ENCODE measurements around the gene PPOX. TPM values are rescaled to one million over a fixed set of nuclear protein-coding genes. Genes with fewer than 3 reads are reported as not detected.
A peak's percentile ranks its signal among the peaks of the same experiment; 100 is the strongest.

Gene PPOX
- total RNA-seq, 1 experiment from 2014 or later = 15.3 TPM

GRCh38 chr1:161153176-161153575 is 13.1 kb upstream of the PPOX start:
- no peak for DNase-seq (ENCODE audit: low read depth)

- DNase-seq (ENCODE audit: low read depth) = peak; percentile 88
Observed at GRCh38 chr1:161153682-161154337, 12.4 kb upstream of the PPOX start, which contains the start of gene UFC1. TSS of gene UFC1 (plus strand) at chr1:161153978. CDS start at chr1:161153998, 20 bp downstream.

GRCh38 chr1:161157867-161158266 is 8.4 kb upstream of the PPOX start:
- no peak for DNase-seq (ENCODE audit: low read depth)

- no peak for DNase-seq (ENCODE audit: low read depth)
Observed at GRCh38 chr1:161158316-161159010, 7.8 kb upstream of the PPOX start.

- peak; percentile 84 for DNase-seq (ENCODE audit: low read depth)
Observed at GRCh38 chr1:161159087-161159912, 6.9 kb upstream of the PPOX start, which contains the start of gene USP21. TSS of gene USP21 (plus strand) at chr1:161159500. CDS start at chr1:161160641, 1,141 bp downstream.

GRCh38 chr1:161159913-161160243 is 6.3 kb upstream of the PPOX start:
- DNase-seq (ENCODE audit: low read depth) = no peak

GRCh38 chr1:161160671-161161145 is 5.5 kb upstream of the PPOX start:
- DNase-seq (ENCODE audit: low read depth) = no peak

GRCh38 chr1:161161652-161162051 is 4.6 kb upstream of the PPOX start:
- DNase-seq (ENCODE audit: low read depth) = no peak

GRCh38 chr1:161162052-161162451 is 4.2 kb upstream of the PPOX start:
- no peak for DNase-seq (ENCODE audit: low read depth)

GRCh38 chr1:161162806-161163205 is 3.4 kb upstream of the PPOX start:
- DNase-seq (ENCODE audit: low read depth) = no peak

GRCh38 chr1:161163793-161164192 is 2.4 kb upstream of the PPOX start:
- no peak for DNase-seq (ENCODE audit: low read depth)

- DNase-seq (ENCODE audit: low read depth) = no peak
Observed at GRCh38 chr1:161164901-161165610, 1.2 kb upstream of the PPOX start.

GRCh38 chr1:161166669-161167548 is 683 bp downstream of the PPOX start:
- no peak for DNase-seq (ENCODE audit: low read depth)

GRCh38 chr1:161168906-161169305 is 2.7 kb downstream of the PPOX start:
- DNase-seq (ENCODE audit: low read depth) = no peak

- no peak for DNase-seq (ENCODE audit: low read depth)
Observed at GRCh38 chr1:161171191-161171590, 5.0 kb downstream of the PPOX start.

- DNase-seq (ENCODE audit: low read depth) = no peak
Observed at GRCh38 chr1:161171696-161172095, 5.5 kb downstream of the PPOX start.

GRCh38 chr1:161172349-161172748 is 6.1 kb downstream of the PPOX start:
- no peak for DNase-seq (ENCODE audit: low read depth)

- DNase-seq (ENCODE audit: low read depth) = peak; percentile 92
Observed at GRCh38 chr1:161172776-161173376, 6.7 kb downstream of the PPOX start.

- no peak for DNase-seq (ENCODE audit: low read depth)
Observed at GRCh38 chr1:161173711-161174110, 7.5 kb downstream of the PPOX start.

- DNase-seq (ENCODE audit: low read depth) = no peak
Observed at GRCh38 chr1:161174911-161175310, 8.7 kb downstream of the PPOX start.

Measured in LHCN-M2 (cell line).